HG03469 (cell line): ENCODE data around the gene BSX.

Source experiments
- ATAC-seq: cut with Tn5 transposase; IDR thresholded peaks from one replicate; pipeline ENCODE4 v1.9.1; 2021; ENCODE audit warnings: mild to moderate bottlenecking, moderate library complexity, moderate number of reproducible peaks; ENCODE audit not compliant: unreplicated experiment

The BSX gene

DNA sequence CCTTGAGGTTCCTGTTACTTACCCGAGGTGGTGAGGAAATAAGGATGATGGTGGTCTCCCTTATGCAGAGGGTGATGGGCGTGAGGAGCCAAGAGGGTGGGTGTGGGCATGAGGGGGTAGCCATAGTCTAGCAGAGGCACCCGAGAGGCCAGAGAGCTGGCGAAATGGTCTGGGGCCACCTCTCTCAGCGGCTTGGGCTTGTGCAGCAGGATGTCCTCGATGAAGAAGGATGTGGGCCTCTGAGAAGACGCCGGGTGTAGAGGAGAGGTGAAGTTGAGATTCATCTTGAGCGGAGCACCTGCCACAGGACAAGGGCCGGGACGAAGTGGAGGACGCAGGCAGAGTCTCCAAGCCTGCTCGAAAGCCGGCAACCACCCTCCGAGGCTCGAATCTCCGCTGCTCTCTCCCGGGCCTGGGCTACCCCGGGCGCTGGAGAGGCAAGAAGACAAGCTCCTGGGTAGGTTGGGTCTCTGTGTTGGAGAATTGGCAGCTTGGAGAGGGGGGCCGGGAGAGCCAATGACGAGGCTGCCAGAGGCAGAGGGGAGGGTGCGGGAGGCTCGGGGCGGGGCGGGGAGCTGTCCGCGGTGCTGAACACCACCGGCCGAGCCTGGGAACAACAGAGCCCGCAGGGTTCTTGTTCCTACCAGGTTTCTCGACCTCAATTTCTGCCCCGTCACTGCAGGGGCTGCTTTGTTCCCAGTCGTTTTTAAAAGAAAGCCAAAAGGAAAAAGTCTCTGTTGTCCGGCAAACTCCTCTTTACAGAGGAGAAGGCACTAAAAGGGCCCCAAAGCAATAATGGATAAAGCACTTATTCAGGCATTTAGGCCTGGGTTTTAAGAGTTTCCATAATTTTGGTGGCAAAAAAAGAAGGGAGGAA is at the start of gene BSX:
TSS of gene BSX (minus strand) at position 447 of the 877 bp plus-strand sequence. CDS start at position 284, 163 bp downstream.
- no peak for ATAC-seq

GRCh38 chr11:123030517-123030916 is 48.9 kb upstream of the BSX start:
- no peak for ATAC-seq

DNA sequence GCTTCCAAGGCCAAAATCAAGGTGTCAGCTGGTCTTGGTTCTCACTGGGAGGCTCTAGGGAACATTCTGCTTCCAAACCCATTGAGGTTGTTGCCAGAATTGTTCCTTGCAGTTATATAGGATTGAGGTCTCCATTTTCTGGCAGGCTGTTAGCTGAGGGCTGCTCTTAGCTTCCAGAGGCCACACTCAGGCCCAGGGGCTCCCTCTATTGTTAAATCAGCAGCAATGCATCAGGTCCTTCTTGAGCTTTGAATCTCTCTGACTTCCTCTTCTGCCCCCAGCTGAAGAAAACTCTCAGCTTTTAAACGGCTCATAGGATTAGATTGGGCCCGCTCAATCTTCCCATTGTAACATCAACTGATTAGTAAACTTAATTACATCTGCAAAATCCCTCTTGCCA is 39.3 kb upstream of the BSX start:
- no peak for ATAC-seq

GRCh38 chr11:123018702-123019101 is 37.1 kb upstream of the BSX start:
- no peak for ATAC-seq

GRCh38 chr11:123011510-123011909 is 29.9 kb upstream of the BSX start:
- no peak for ATAC-seq

- ATAC-seq: no peak
These were observed 25.4 kb upstream of the BSX start for GRCh38 chr11:123006860-123007542.

- no peak for ATAC-seq
These were observed 19.1 kb upstream of the BSX start for GRCh38 chr11:123000721-123001120.

- ATAC-seq: no peak
These were observed 17.2 kb upstream of the BSX start for GRCh38 chr11:122998727-122999366.

DNA sequence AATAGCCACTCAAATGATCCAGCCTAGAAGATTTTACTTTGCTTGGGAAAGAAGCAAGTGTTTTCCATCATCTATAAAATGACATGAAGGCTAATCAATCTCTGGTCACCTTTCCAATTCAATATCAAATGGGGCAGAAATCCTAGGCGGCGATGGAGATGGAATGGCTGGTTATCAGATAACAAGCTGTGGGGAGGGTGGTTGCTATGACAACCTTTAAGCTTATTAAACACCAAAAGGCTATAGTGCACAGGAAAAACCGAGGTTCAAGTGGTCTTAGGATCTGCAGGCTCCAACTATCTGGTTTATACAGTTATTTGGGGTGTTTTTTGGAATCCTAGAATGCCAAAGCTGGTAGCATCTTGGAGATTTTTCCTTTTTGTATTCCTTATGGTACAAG is 13.9 kb upstream of the BSX start:
- ATAC-seq: no peak

DNA sequence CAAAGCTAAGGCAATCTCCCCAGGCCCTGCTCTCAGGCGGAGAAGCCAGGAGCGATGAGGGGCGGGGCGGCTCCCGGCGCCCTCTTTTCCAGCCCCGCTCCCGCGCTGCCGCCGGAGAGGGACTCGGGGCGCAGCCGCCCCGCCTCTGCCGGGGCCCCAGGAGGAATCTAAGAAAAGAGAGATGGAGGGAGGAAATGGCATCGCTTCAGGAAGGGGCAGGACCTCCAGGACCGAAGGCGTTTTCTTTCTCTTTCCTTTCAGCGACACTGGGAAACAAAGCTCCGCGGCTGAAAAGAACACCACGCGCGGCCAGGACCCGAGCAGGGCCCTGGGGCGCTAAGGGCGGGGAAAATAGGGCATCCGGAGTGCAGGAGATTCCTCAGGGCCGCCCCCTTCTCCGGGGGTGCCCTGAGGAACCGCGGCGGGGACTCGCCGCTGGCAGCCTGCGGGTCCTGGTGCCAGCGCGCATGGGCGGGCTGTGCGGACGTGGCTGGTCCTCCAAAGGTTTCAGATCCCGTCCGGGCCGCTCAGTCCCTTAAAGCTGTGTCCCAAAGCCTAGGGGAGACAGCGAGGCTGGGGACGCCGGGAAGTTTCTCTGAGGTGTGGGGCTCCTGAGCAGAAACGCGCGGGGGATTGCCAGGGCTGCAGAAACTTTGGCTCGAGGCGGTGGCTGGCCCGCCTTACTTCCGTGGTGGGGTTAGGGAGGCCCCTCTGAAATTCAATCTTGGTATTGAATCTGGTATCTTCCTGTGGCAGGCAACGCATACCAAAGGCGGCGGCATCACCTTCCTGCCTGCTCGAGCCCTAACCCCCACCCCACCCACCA is 2.8 kb upstream of the BSX start:
- ATAC-seq: no peak

- ATAC-seq: no peak
These were observed 2.0 kb upstream of the BSX start for GRCh38 chr11:122983438-122984185.

DNA sequence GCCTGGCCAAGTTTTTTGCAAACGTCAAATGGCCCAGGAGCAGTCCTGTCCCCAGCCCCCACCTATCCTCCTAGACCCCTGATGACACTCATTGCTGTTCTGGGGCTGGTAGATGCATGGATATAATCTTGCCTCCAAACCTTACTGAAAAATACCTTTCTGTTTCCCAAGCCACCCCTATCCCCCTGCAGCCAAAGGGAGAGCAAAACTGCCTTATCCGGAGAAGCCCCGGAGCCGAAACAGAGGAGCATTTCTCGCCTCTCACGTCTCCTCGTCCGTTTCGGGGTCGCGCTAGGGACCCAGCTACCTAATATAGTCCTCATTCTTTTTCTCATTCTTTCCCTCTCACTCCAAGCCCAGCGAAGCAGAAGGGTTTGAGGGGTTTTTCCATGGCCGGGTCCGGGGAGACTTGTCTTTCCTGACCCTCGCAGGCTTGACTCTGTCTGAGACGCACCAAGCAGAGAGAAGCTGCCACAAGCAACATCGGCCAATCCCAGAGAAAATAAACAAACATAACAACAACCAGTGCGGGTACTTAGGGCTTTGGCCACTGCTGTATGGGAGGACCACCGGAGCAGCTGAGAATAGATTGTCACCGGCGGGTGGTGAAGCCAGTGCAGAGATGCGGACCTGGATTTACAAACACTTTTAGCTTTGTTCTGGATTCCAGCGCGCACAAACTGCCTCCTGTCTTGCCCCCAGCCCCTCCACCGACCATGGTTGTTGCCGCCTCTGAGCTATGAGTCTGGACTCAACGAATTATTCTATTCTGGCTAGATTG is 1.6 kb downstream of the BSX start:
- ATAC-seq: no peak

DNA sequence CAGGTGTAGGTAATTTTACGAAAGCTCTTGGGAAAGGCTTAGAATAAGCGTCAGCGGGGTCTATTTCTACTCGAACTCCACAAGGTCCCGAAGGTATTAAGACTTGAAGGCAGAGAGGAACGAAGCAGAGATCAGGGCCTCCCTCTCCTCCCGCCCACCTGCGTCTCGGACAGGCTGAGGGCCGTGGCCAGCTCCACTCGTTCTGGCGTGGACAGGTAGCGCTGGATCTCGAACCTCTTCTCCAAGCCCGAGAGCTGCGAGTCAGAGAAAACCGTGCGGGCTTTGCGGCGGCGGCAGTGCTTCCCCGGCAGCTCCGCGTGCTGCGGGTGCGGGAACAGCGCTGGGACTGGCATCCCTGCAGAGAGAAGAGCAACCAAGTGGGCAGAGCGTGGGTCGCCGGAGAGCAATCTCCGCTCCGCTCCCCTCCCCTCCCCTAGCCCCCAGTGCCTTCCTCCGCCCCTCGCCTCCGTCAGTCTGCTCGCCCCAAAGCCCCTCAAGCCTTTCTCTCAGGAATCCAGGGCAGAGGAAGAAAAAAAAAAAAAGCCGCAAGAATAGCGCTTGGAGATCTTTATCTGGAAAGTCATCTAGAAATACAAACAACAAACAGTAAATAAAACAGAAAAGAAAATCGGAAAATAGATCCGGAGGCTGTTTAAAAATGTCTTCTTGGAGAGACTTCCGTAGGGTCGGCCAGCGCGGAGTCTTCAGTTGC is 2.4 kb downstream of the BSX start:
- ATAC-seq: no peak

- no peak for ATAC-seq
These were observed 3.4 kb downstream of the BSX start for GRCh38 chr11:122978299-122978620.

GRCh38 chr11:122977470-122978298 is 4.0 kb downstream of the BSX start:
- ATAC-seq: no peak

- ATAC-seq: no peak
These were observed 4.7 kb downstream of the BSX start for GRCh38 chr11:122976734-122977469.

DNA sequence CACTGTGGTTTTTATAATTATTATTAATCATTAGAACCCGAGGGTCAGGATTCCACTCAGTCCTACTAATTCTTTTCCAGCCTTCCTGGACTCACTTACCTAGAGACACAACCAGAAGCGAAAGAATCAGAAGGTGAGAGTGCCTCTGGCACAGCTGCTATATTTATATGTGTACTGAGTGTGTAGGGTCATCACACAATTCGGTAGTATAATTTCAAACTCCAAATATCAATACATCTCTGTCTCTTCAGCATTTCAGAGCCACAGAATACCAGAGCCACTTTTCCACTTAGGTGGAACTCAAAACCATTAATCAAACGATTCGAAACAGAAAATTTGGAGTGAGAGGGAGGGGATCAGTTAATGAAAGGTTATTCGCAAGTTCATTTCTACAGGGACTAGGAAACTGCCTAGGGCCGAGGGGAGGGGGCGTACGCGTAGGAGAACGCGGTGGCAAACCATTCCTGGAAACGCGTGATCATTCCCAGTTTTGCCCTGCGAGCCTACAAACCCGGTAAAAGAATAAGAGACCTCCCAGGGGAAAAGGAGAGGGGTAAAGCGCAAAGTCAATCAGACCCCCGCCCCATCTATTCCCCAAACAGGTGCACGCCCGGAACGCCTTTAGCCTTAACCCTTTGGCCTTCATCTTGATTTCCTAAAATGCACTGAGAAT is 5.4 kb downstream of the BSX start:
- ATAC-seq: no peak
